H1 (cell line): ENCODE results near the gene VSTM4. TPM values are rescaled to one million over a fixed set of nuclear protein-coding genes. Genes with fewer than 3 reads are reported as not detected.

Source experiments
- CTCF ChIA-PET: fragments of 300-600 bp; sonication (Branson Sonifier 250); formaldehyde crosslinking; loops from one replicate; lab custom pipeline; 2021; ENCODE audit not compliant: partially characterized antibody; lab: Charles Lee
- POLR2A ChIA-PET: fragments of 300-600 bp; sonication (Branson Sonifier 250); formaldehyde crosslinking; loops from one replicate; lab custom pipeline; 2021; ENCODE audit warnings: inconsistent platforms; ENCODE audit not compliant: partially characterized antibody; lab: Charles Lee
- DNase-seq, 2 experiments: peaks; one replicate each; pipeline versions ENCODE4 v3.0.0 to v3.0.0-alpha.2; 2010 to 2022; ENCODE audit warnings: low spot score in 2 of 2, low read depth in 1 of 2, mixed read lengths in 1 of 2
- FAIRE-seq: peaks from 2 replicates; lab custom pipeline; 2011; peaks lifted over from hg19 to GRCh38; lab: Jason Lieb, UNC
- H2AFZ ChIP-seq: 2 replicates; pipeline ENCODE4 v1.8.1; 2012; ENCODE audit warnings: low read length, inconsistent platforms
- H2AK5ac ChIP-seq: 2 replicates; pipeline ENCODE4 v1.6.1; 2013; ENCODE audit warnings: low read depth, low read length
- H2BK120ac ChIP-seq: replicated peaks from 2 replicates; pipeline ENCODE3; 2013; ENCODE audit warnings: low read depth, low read length, inconsistent platforms
- H2BK12ac ChIP-seq: 2 replicates; pipeline ENCODE4 v1.6.1; 2013; ENCODE audit warnings: low read depth, low read length
- H2BK15ac ChIP-seq: 2 replicates; pipeline ENCODE4 v1.6.1; 2013; ENCODE audit warnings: low read length
- H2BK20ac ChIP-seq: 2 replicates; pipeline ENCODE4 v1.6.1; 2013; ENCODE audit warnings: low read length
- H2BK5ac ChIP-seq: 2 replicates; pipeline ENCODE4 v1.6.1; 2013; ENCODE audit warnings: low read depth, low read length
- H3K14ac ChIP-seq: 2 replicates; pipeline ENCODE4 v1.6.1; 2013; ENCODE audit warnings: inconsistent platforms; ENCODE audit not compliant: insufficient read length
- H3K18ac ChIP-seq: 2 replicates; pipeline ENCODE4 v1.6.1; 2013; ENCODE audit warnings: low read length; ENCODE audit errors: extremely low read depth
- H3K23ac ChIP-seq: 2 replicates; pipeline ENCODE4 v1.6.1; 2013; ENCODE audit warnings: inconsistent platforms; ENCODE audit not compliant: insufficient read length
- H3K23me2 ChIP-seq: 2 replicates; pipeline ENCODE4 v1.6.1; 2013; ENCODE audit warnings: low read depth, low read length
- H3K27ac ChIP-seq: 2 replicates; pipeline ENCODE4 v1.6.1; 2011; ENCODE audit warnings: low read depth, low read length, inconsistent platforms
- H3K27me3 ChIP-seq, 4 experiments: replicated peaks in 1 of 4; 1 replicate in 1 of 4; 2 replicates in 3 of 4; pipeline versions ENCODE4 v1.6.1 to v1.8.1; 2011 to 2013; ENCODE audit warnings: low read length in 3 of 4, mild to moderate bottlenecking in 3 of 4, inconsistent platforms in 2 of 4, mixed read lengths in 2 of 4, moderate library complexity in 1 of 4; ENCODE audit not compliant: control insufficient read depth in 3 of 4, insufficient read depth in 3 of 4; ENCODE audit errors: extremely low read depth in 1 of 4
- H3K36me3 ChIP-seq, 4 experiments: 2 replicates each; pipeline versions ENCODE4 v1.6.1 to v1.8.1; 2011 to 2013; ENCODE audit warnings: mild to moderate bottlenecking in 4 of 4, low read length in 3 of 4, moderate library complexity in 2 of 4, control low read depth in 1 of 4, inconsistent platforms in 1 of 4; ENCODE audit not compliant: insufficient read depth in 4 of 4, control insufficient read depth in 2 of 4
- H3K4ac ChIP-seq: replicated peaks from 2 replicates; pipeline ENCODE3; 2013; ENCODE audit warnings: low read length, low read depth, mixed read lengths, inconsistent platforms; ENCODE audit not compliant: insufficient read length
- H3K4me1 ChIP-seq, 4 experiments: replicated peaks in 1 of 4; 1 replicate in 1 of 4; 2 replicates in 3 of 4; pipeline versions ENCODE4 v1.6.1 to v1.8.1; 2011 to 2013; ENCODE audit warnings: low read length in 3 of 4, inconsistent platforms in 2 of 4, mixed read lengths in 1 of 4; ENCODE audit not compliant: insufficient read depth in 4 of 4, control insufficient read depth in 3 of 4
- H3K4me2 ChIP-seq, 2 experiments: 2 replicates each; pipeline versions ENCODE4 v1.6.1 to v1.8.1; 2011 to 2013; ENCODE audit warnings: low read depth in 2 of 2, low read length in 2 of 2, control low read depth in 1 of 2, inconsistent platforms in 1 of 2, mild to moderate bottlenecking in 1 of 2; ENCODE audit not compliant: insufficient read depth in 1 of 2
- H3K4me3 ChIP-seq, 4 experiments: fragments of 200-600, 300-600 bp in 1 of 4; sonication (generic), shearing (Covaris generic), sonication (Bioruptor Twin) in 1 of 4; 2 replicates each; pipeline versions ENCODE4 v1.5.1 to v1.8.1; 2011 to 2016; ENCODE audit warnings: low read length in 4 of 4, low read depth in 3 of 4, control low read depth in 2 of 4, inconsistent platforms in 2 of 4, mild to moderate bottlenecking in 2 of 4, mixed read lengths in 1 of 4, moderate library complexity in 1 of 4; ENCODE audit not compliant: insufficient read depth in 2 of 4; ENCODE audit errors: extremely low read depth in 1 of 4
- H3K56ac ChIP-seq: replicated peaks from 2 replicates; pipeline ENCODE3; 2013; ENCODE audit warnings: low read depth, mild to moderate bottlenecking, mixed read lengths, low read length, inconsistent platforms; ENCODE audit not compliant: insufficient read length
- H3K79me1 ChIP-seq: 2 replicates; pipeline ENCODE4 v1.6.1; 2013; ENCODE audit warnings: low read depth, low read length, control low read depth
- H3K79me2 ChIP-seq, 2 experiments: 2 replicates each; pipeline versions ENCODE4 v1.6.1 to v1.8.1; 2012 to 2013; ENCODE audit warnings: low read length in 2 of 2, mild to moderate bottlenecking in 2 of 2, inconsistent platforms in 1 of 2; ENCODE audit not compliant: insufficient read depth in 2 of 2, control insufficient read depth in 1 of 2
- H3K9ac ChIP-seq, 4 experiments: replicated peaks in 1 of 4; 1 replicate in 1 of 4; 2 replicates in 3 of 4; pipeline versions ENCODE4 v1.6.1 to v1.8.1; 2011 to 2013; ENCODE audit warnings: low read depth in 3 of 4, low read length in 3 of 4, control low read depth in 2 of 4, mild to moderate bottlenecking in 2 of 4, moderate library complexity in 2 of 4, inconsistent platforms in 1 of 4; ENCODE audit errors: extremely low read depth in 1 of 4
- H3K9me3 ChIP-seq, 2 experiments: 2 replicates each; pipeline versions ENCODE4 v1.6.1 to v1.8.1; 2012 to 2013; ENCODE audit warnings: mild to moderate bottlenecking in 2 of 2, moderate library complexity in 2 of 2, control low read depth in 1 of 2, inconsistent platforms in 1 of 2, low read depth in 1 of 2, low read length in 1 of 2, mixed read lengths in 1 of 2; ENCODE audit not compliant: insufficient read depth in 2 of 2
- H4K20me1 ChIP-seq, 2 experiments: replicated peaks in 1 of 2; 2 replicates each; pipeline versions ENCODE3 to v1.8.1; 2011 to 2013; ENCODE audit warnings: inconsistent platforms in 2 of 2, low read length in 2 of 2, mild to moderate bottlenecking in 1 of 2; ENCODE audit not compliant: insufficient read depth in 2 of 2, control insufficient read depth in 1 of 2
- H4K5ac ChIP-seq: 2 replicates; pipeline ENCODE4 v1.6.1; 2013; ENCODE audit warnings: low read length, low read depth, mixed read lengths, inconsistent platforms; ENCODE audit not compliant: insufficient read length
- H4K8ac ChIP-seq: 2 replicates; pipeline ENCODE4 v1.8.0; 2013; ENCODE audit warnings: mild to moderate bottlenecking, moderate library complexity, low read length, inconsistent platforms; ENCODE audit not compliant: insufficient read depth; ENCODE audit errors: extremely low read depth
- H4K91ac ChIP-seq: replicated peaks from 2 replicates; pipeline ENCODE3; 2013; ENCODE audit warnings: low read length, mixed read lengths, inconsistent platforms; ENCODE audit not compliant: insufficient read length
- BACH1 ChIP-seq: IDR thresholded peaks from 2 replicates; pipeline ENCODE4 v1.6.1; 2012; ENCODE audit warnings: low read length, improper control_type of control experiment
- CTBP2 ChIP-seq: IDR thresholded peaks from 2 replicates; pipeline ENCODE4 v1.7.0; 2011; ENCODE audit warnings: borderline replicate concordance, mild to moderate bottlenecking, moderate library complexity, mixed read lengths, low read length; ENCODE audit not compliant: insufficient read depth, insufficient read length
- EP300 ChIP-seq, 2 experiments: IDR thresholded peaks; 1 replicate in 1 of 2; 2 replicates in 1 of 2; pipeline ENCODE4 v1.6.1; 2011 to 2012; ENCODE audit warnings: low read depth in 2 of 2, low read length in 2 of 2, mild to moderate bottlenecking in 2 of 2, borderline replicate concordance in 1 of 2, inconsistent platforms in 1 of 2, moderate library complexity in 1 of 2
- GABPA ChIP-seq: IDR thresholded peaks from 2 replicates; pipeline ENCODE4 v1.6.1; 2011; ENCODE audit warnings: mild to moderate bottlenecking, low read length, moderate library complexity, borderline replicate concordance; ENCODE audit not compliant: insufficient read depth
- HDAC6 ChIP-seq: IDR thresholded peaks from one replicate; pipeline ENCODE4 v1.7.1; 2012; ENCODE audit warnings: low read depth, mild to moderate bottlenecking, inconsistent platforms, low read length, moderate library complexity
- NANOG ChIP-seq: IDR thresholded peaks from 2 replicates; pipeline ENCODE4 v1.6.1; 2011; ENCODE audit warnings: low read length, low read depth, mild to moderate bottlenecking, inconsistent platforms; ENCODE audit not compliant: insufficient read depth, poor library complexity, severe bottlenecking
- RBBP5 ChIP-seq: IDR thresholded peaks from 2 replicates; pipeline ENCODE4 v1.7.1; 2012; ENCODE audit warnings: low read depth, mild to moderate bottlenecking, inconsistent platforms, low read length, moderate library complexity, borderline replicate concordance
- RNF2 ChIP-seq: fragments of 200-900, 300-1000 bp; sonication (generic); IDR thresholded peaks from 2 replicates; pipeline ENCODE4 v1.7.1; 2016; ENCODE audit warnings: borderline replicate concordance, low read depth, mild to moderate bottlenecking, antibody characterized with exemption, low read length; ENCODE audit not compliant: poor library complexity, severe bottlenecking; ENCODE audit errors: missing control alignments
- SIRT6 ChIP-seq: IDR thresholded peaks from one replicate; pipeline ENCODE4 v1.7.1; 2012; ENCODE audit warnings: low read length, inconsistent platforms
- SP4 ChIP-seq: IDR thresholded peaks from 2 replicates; pipeline ENCODE4 v1.6.1; 2012; ENCODE audit warnings: low read length, inconsistent platforms
- YY1 ChIP-seq: IDR thresholded peaks from 2 replicates; pipeline ENCODE4 v1.6.1; 2011; ENCODE audit warnings: low read depth, mild to moderate bottlenecking, low read length
- WGBS, 2 experiments: shearing (Covaris generic) in 1 of 2; methylation state at CpG; one replicate each; pipeline versions ENCODE4 v1.1.6 to v1.1.7; 2013 to 2015; ENCODE audit warnings: low lambda C conversion rate in 2 of 2, mixed read lengths in 2 of 2, inconsistent platforms in 1 of 2, low coverage in 1 of 2, missing lambda C conversion rate in 1 of 2; ENCODE audit not compliant: insufficient replicate concordance in 2 of 2, insufficient coverage in 1 of 2, insufficient read length in 1 of 2; ENCODE audit errors: extremely low coverage in 1 of 2, missing lambda C conversion rate in 1 of 2; 5-methylcytosine and 5-hydroxymethylcytosine counted together
- polyA plus RNA-seq, 7 experiments: library from polyadenylated mRNA; depleted of rRNA in 3 of 7; stranded (reverse) in 5 of 7; unstranded in 2 of 7; fragments of >200 nt in 5 of 7; fragments of 200-250 nt in 2 of 7; gene quantifications; 1 replicate in 5 of 7; 2 replicates in 1 of 7; 4 replicates in 1 of 7; pipeline versions ENCODE4 v1.2.1 to v1.2.3, GENCODE V29; 2011 to 2013; ENCODE audit warnings: missing spikeins in 2 of 7, mixed read lengths in 2 of 7
- total RNA-seq: library from RNA; stranded (reverse); fragmentation: NEBNext Ultra II Directional; extraction: Animal tissue kit (Norgen Biotek cat#: 25700); gene quantifications from 2 replicates; pipeline ENCODE4 v1.2.1, GENCODE V29; 2021

The VSTM4 gene
- total and polyA plus RNA-seq, 2 of the 8 experiments (the other 6 are each of a cell fraction or from before 2014, with no cell fraction given): 0.48 to 0.73 TPM

- Histone ChIP-seq H4K91ac (no peak overlapping the region), H3K4ac (no peak overlapping the region), H3K79me2 (no peaks in the 10 kb centered on the region), H2BK120ac (no peak overlapping the region), H3K4me2 (no peak overlapping the region), H3K79me1 (no peaks in the 10 kb centered on the region), H2BK20ac (no peak overlapping the region), H3K56ac (no peak overlapping the region), H3K9me3 (no peaks in the 10 kb centered on the region), H2BK12ac (no peak overlapping the region), H3K18ac (no peak overlapping the region), H3K36me3 (no peaks in the 10 kb centered on the region), H3K9ac (no peak overlapping the region), H2BK15ac (no peak overlapping the region), H2AK5ac (no peak overlapping the region), H3K4me3 (no peak overlapping the region), H2BK5ac (no peak overlapping the region), H4K8ac (no peak overlapping the region), H4K20me1 (no peaks in the 10 kb centered on the region), H3K27me3 (no peaks in the 10 kb centered on the region), H3K4me1 (no peaks in the 10 kb centered on the region), H3K23ac (no peak overlapping the region), H2AFZ (no peak overlapping the region), H3K14ac (no peak overlapping the region), H4K5ac (no peak overlapping the region), H3K23me2 (0 out of 2 replicates have a peak, but pooled peaks cover under 1% of the 10 kb centered on the region), H3K27ac (no peak overlapping the region)
- no peak for TF ChIP-seq SP4
- TF ChIP-seq SIRT6: no peak
- TF ChIP-seq YY1: no peak
- no peak for TF ChIP-seq NANOG
- no peak for TF ChIP-seq RBBP5
- no peak for TF ChIP-seq CTBP2
- TF ChIP-seq BACH1: no peak
- TF ChIP-seq GABPA: no peak
- no peak for TF ChIP-seq RNF2
- TF ChIP-seq EP300 (IDR thresholded peaks at IDR 0.05; ENCODE audit: borderline replicate concordance in 1 of 2, low read depth in 2 of 2, low read length in 2 of 2): no peak
- TF ChIP-seq HDAC6: no peak
- DNase-seq (no peak), FAIRE-seq (no peak)
- ChIA-PET POLR2A (no interaction called here), CTCF (interaction anchor here (0.6 to 2.1 kb wide), 5 partner anchors 15 to 264 kb away, joined by 3 to 5 read pairs (median 4); no protein-coding TSS in a partner anchor)
- WGBS, 2 experiments: 95% methylated on average over 5 of the region's 5 CpGs; no CpG with 5 or more reads in 1 of the 2 experiments
Observed at GRCh38 chr10:49023752-49024151, 91.6 kb downstream of the VSTM4 start.
